Neutrophil (primary cell): ENCODE results near the gene CTNNBL1.

ENCODE experiments used
- H3K27ac ChIP-seq: fragments of 200-600 bp; sonication (generic); 2 replicates; pipeline ENCODE4 v1.5.1; 2016; ENCODE audit warnings: mild to moderate bottlenecking, moderate library complexity
- H3K27me3 ChIP-seq: fragments of 200-600 bp; sonication (generic); 2 replicates; pipeline ENCODE4 v1.6.0; 2016; ENCODE audit warnings: mild to moderate bottlenecking
- H3K36me3 ChIP-seq: fragments of 200-600 bp; sonication (generic); 2 replicates; pipeline ENCODE4 v1.5.1; 2017
- H3K4me1 ChIP-seq, 2 experiments: fragments of 200-600 bp in 1 of 2; sonication (generic) in 1 of 2; 1 replicate in 1 of 2; 2 replicates in 1 of 2; pipeline versions ENCODE4 v1.5.1 to v1.6.1; 2013 to 2016; ENCODE audit warnings: low read depth in 1 of 2, low read length in 1 of 2, mild to moderate bottlenecking in 1 of 2, moderate library complexity in 1 of 2; ENCODE audit not compliant: control insufficient read depth in 1 of 2, insufficient read depth in 1 of 2
- H3K4me3 ChIP-seq, 2 experiments: fragments of 200-600 bp in 1 of 2; sonication (generic) in 1 of 2; 1 replicate in 1 of 2; 2 replicates in 1 of 2; pipeline ENCODE4 v1.5.1; 2013 to 2016; ENCODE audit warnings: low read depth in 1 of 2, low read length in 1 of 2, mild to moderate bottlenecking in 1 of 2, moderate library complexity in 1 of 2
- H3K9me3 ChIP-seq: fragments of 200-600 bp; sonication (generic); 2 replicates; pipeline ENCODE4 v1.5.1; 2016
- TF ChIP-seq, protein P1 (sequence below): fragments of 200-600 bp; sonication (generic); IDR thresholded peaks from 2 replicates; pipeline ENCODE4 v1.5.1; 2016; ENCODE audit warnings: antibody characterized with exemption

Gene CTNNBL1

DNA sequence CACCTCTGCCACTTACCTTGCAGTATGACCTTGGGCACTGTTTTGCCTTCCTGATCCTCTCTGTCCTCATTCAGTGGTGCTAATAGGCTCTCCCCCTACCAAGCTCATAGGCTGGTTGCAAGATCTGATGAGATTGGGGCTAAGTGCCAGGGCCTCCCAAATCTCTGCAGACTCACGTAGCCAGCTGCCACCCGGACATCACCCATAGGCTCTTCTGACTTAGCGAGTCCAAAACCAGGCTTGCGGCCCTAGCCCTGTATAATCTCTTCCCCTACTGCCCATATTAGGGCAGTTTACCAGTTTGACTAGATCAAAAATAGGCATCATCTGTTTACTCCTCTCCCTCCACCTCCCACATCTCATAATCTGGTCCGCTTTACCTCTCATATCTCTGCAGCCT lies 154.9 kb downstream of the CTNNBL1 start:
- Histone ChIP-seq H3K4me3 (no peak overlapping the region), H3K9me3 (no peaks in the 10 kb centered on the region), H3K27me3 (no peaks in the 10 kb centered on the region), H3K36me3 (peaks cover 73% of the 10 kb centered on the region), H3K27ac (no peak overlapping the region), H3K4me1 (no peaks in the 10 kb centered on the region)
- TF ChIP-seq, protein P1, sequence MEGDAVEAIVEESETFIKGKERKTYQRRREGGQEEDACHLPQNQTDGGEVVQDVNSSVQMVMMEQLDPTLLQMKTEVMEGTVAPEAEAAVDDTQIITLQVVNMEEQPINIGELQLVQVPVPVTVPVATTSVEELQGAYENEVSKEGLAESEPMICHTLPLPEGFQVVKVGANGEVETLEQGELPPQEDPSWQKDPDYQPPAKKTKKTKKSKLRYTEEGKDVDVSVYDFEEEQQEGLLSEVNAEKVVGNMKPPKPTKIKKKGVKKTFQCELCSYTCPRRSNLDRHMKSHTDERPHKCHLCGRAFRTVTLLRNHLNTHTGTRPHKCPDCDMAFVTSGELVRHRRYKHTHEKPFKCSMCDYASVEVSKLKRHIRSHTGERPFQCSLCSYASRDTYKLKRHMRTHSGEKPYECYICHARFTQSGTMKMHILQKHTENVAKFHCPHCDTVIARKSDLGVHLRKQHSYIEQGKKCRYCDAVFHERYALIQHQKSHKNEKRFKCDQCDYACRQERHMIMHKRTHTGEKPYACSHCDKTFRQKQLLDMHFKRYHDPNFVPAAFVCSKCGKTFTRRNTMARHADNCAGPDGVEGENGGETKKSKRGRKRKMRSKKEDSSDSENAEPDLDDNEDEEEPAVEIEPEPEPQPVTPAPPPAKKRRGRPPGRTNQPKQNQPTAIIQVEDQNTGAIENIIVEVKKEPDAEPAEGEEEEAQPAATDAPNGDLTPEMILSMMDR = no peak

DNA sequence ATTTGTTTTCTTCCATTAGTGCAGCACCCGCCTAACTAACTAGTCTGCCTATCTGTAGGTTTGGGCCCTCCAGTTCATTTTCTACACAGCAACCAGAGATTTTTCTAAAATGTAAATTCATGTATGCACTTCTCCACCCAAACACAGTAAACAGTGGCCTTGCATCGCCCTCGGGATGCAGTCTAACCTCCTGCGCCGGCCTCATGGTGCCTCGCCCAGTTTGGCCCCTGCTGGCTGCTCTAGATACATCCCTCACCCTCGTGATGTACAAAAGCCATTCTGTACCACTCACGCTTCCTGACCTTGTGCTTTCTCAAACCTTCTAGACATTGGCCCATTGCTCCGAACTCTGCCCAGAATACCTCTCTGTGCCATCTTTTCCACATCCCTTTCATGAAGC lies 155.3 kb downstream of the CTNNBL1 start:
- peaks cover 72% of the 10 kb centered on the region for H3K36me3 ChIP-seq
- H3K27me3 ChIP-seq = no peaks in the 10 kb centered on the region
- no peaks in the 10 kb centered on the region for H3K9me3 ChIP-seq
- H3K27ac ChIP-seq = no peak overlapping the region
- no peak overlapping the region for H3K4me3 ChIP-seq
- TF ChIP-seq, protein P1 = no peak
- no peaks in the 10 kb centered on the region for H3K4me1 ChIP-seq

DNA sequence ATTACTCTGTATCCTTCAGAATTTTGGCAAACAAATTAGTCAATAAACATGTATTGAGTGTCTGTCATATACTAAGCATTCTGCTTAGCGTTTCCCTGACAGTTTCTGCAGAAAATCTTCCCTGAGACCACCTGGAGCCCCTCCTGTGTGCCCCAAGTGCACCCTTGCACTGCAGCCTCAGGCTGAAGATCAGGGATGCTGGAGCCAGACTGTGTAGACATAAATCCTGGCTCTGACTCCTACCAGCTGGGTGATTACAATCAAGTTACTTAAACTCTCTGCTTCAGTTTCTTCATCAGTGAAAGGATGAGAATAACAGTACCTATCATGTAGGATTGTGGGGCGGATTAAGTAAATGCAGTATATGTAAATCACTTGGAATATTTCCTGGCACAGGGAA lies 155.7 kb downstream of the CTNNBL1 start:
- Histone ChIP-seq H3K27me3 (no peaks in the 10 kb centered on the region), H3K9me3 (no peaks in the 10 kb centered on the region), H3K36me3 (peaks cover 68% of the 10 kb centered on the region), H3K4me3 (no peak overlapping the region), H3K4me1 (no peaks in the 10 kb centered on the region), H3K27ac (no peak overlapping the region)
- TF ChIP-seq, protein P1 = no peak

DNA sequence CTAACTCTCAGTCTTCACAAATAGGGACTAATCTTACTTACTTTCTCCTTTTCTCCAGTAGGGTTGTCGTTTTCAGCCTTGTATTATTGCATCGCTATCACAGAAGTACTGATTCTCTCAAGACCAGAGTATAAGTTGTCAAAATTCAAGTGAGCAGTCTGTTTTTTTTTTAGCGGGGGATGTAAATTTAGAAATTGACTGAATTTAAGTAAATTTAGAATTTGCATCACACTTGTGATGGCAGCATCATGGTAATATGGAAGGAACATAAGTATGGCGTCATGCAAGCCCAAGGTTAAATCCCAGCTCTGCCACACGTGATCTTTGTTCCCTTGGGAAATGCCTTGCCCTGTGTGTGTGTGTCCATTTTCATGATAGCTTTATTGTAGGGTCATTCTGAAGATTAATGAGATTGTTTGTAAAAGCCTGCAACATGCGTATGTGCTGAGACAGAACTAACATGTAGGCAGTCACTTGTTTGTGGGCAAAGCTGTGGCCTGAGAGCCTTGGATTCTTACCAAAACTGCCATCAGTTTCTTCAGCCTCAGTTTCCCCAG lies 156.3 kb downstream of the CTNNBL1 start:
- Histone ChIP-seq H3K4me1 (no peaks in the 10 kb centered on the region), H3K27me3 (no peaks in the 10 kb centered on the region), H3K27ac (no peak overlapping the region), H3K4me3 (no peak overlapping the region), H3K9me3 (no peaks in the 10 kb centered on the region), H3K36me3 (peaks cover 65% of the 10 kb centered on the region)
- TF ChIP-seq, protein P1 = no peak

DNA sequence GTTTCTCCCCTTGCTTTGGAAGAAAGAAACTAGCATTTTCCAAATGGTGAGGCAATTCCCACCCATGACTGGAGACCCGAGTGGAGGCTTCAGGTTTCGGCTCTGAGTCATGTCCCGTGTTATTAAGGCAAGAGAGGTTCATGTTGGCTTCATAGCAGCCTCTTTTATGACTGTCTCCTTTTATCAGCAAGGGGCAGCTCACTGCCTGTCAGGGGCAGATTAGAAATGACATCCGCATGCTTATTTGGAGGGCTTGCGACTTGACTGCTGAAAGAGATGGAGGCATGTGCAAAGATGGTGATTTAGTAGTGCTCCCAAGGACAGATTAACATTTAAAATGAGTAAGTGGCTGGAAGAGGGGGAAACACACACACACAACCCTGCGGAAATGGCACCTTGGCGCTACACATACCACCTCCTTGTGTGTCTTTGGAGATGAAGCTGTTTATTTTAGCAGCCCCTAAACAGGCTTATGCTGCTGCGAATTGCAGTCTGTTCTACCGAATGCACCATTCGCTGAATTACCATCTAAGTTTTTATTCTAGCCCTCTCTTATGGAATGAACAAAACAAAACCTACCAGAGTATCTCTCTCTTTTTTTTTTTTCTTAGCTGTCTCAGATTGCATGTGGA lies 157.0 kb downstream of the CTNNBL1 start:
- no peak overlapping the region for H3K4me3 ChIP-seq
- TF ChIP-seq, protein P1 = no peak
- peaks cover 57% of the 10 kb centered on the region for H3K36me3 ChIP-seq
- H3K4me1 ChIP-seq = no peaks in the 10 kb centered on the region
- H3K27me3 ChIP-seq = no peaks in the 10 kb centered on the region
- H3K27ac ChIP-seq = no peak overlapping the region
- no peaks in the 10 kb centered on the region for H3K9me3 ChIP-seq
